HEK293 (cell line): ENCODE results near the gene TBC1D8.

Experiments used
- CTCF ChIA-PET: fragments of 350-600 bp; formaldehyde crosslinking; extraction: SDS; loops from one replicate; lab custom pipeline; 2021; ENCODE audit warnings: antibody characterized with exemption; lab: Yijun Ruan, JAX
- POLR2A ChIA-PET: fragments of 300-600 bp; formaldehyde crosslinking; extraction: SDS; loops from one replicate; lab custom pipeline; 2020; ENCODE audit warnings: antibody characterized with exemption, inconsistent platforms; lab: Yijun Ruan, JAX
- H3K27ac ChIP-seq: fragments of 200-500 bp; sonication (Bioruptor generic); 2 replicates; pipeline ENCODE4 v1.5.1; 2014; ENCODE audit warnings: low read depth, low read length, control low read depth, inconsistent platforms; ENCODE audit errors: extremely low read depth
- H3K36me3 ChIP-seq, 2 experiments: fragments of 200-500 bp in 1 of 2; sonication (Bioruptor generic) in 1 of 2; 1 replicate in 1 of 2; 2 replicates in 1 of 2; pipeline ENCODE4 v1.5.1; 2014 to 2017; ENCODE audit warnings: inconsistent platforms in 2 of 2, low read length in 2 of 2; ENCODE audit not compliant: control insufficient read depth in 2 of 2, insufficient read depth in 1 of 2
- H3K4me1 ChIP-seq: fragments of 200-500 bp; sonication (Bioruptor generic); 2 replicates; pipeline ENCODE4 v1.5.1; 2014; ENCODE audit warnings: mild to moderate bottlenecking, low read length, inconsistent platforms; ENCODE audit not compliant: control insufficient read depth, insufficient read depth
- H3K4me3 ChIP-seq: 2 replicates; pipeline ENCODE4 v1.5.1; 2011; ENCODE audit warnings: low read depth, mild to moderate bottlenecking, control low read depth, low read length, moderate library complexity
- H3K9me3 ChIP-seq: fragments of 200-500 bp; sonication (Bioruptor generic); 2 replicates; pipeline ENCODE4 v1.5.1; 2014; ENCODE audit warnings: low read depth, low read length, inconsistent platforms; ENCODE audit not compliant: control insufficient read depth, insufficient read depth
- HOXA7 ChIP-seq: sonication (generic); formaldehyde crosslinking; IDR thresholded peaks from 2 replicates; pipeline ENCODE4 v1.8.1; 2022; ENCODE audit warnings: missing genetic modification reagents, borderline replicate concordance
- KLF7 ChIP-seq: fragments of 450-650 bp; formaldehyde crosslinking; IDR thresholded peaks from 2 replicates; pipeline ENCODE4 v1.5.1; 2016; ENCODE audit warnings: missing biosample characterization, missing genetic modification characterization, borderline replicate concordance
- MEIS1 ChIP-seq: sonication (generic); formaldehyde crosslinking; IDR thresholded peaks from 2 replicates; pipeline ENCODE4 v1.8.1; 2022; ENCODE audit warnings: missing genetic modification reagents, mild to moderate bottlenecking, borderline replicate concordance
- ZNF175 ChIP-seq: fragments of 450-650 bp; formaldehyde crosslinking; IDR thresholded peaks from 2 replicates; pipeline ENCODE4 v1.5.1; 2016; ENCODE audit warnings: missing biosample characterization, missing genetic modification characterization
- ZNF354C ChIP-seq: fragments of 450-650 bp; formaldehyde crosslinking; IDR thresholded peaks from 2 replicates; pipeline ENCODE4 v1.5.1; 2016; ENCODE audit warnings: missing biosample characterization, missing genetic modification characterization, low read depth, borderline replicate concordance
- ZNF529 ChIP-seq: fragments of 450-650 bp; formaldehyde crosslinking; IDR thresholded peaks from 2 replicates; pipeline ENCODE4 v1.5.1; 2017; ENCODE audit warnings: missing genetic modification characterization, missing biosample characterization; ENCODE audit not compliant: insufficient replicate concordance
- ZNF585B ChIP-seq: fragments of 450-650 bp; formaldehyde crosslinking; IDR thresholded peaks from 2 replicates; pipeline ENCODE4 v1.5.1; 2016; ENCODE audit warnings: missing biosample characterization, missing genetic modification characterization
- ZNF76 ChIP-seq: fragments of 450-650 bp; formaldehyde crosslinking; IDR thresholded peaks from 2 replicates; pipeline ENCODE4; 2016; ENCODE audit warnings: low read depth, missing biosample characterization, missing genetic modification characterization, borderline replicate concordance
- TF ChIP-seq, protein P1 (sequence below): fragments of 450-650 bp; formaldehyde crosslinking; conservative IDR thresholded peaks from 2 replicates; pipeline ENCODE4 v1.5.1; 2016; ENCODE audit warnings: low read depth, missing biosample characterization, missing genetic modification characterization
- TF ChIP-seq, protein P2 (sequence below): fragments of 450-650 bp; formaldehyde crosslinking; IDR thresholded peaks from 2 replicates; pipeline ENCODE4 v1.5.1; 2016; ENCODE audit warnings: missing biosample characterization, missing genetic modification characterization
- TF ChIP-seq, protein P3 (sequence below): fragments of 450-650 bp; formaldehyde crosslinking; IDR thresholded peaks from 2 replicates; pipeline ENCODE4 v1.5.1; 2016; ENCODE audit warnings: missing biosample characterization, missing genetic modification characterization
- TF ChIP-seq, protein P4 (sequence below): fragments of 450-650 bp; formaldehyde crosslinking; IDR thresholded peaks from 2 replicates; pipeline ENCODE4 v1.5.1; 2016; ENCODE audit warnings: missing biosample characterization, missing genetic modification characterization
- TF ChIP-seq, protein P5 (sequence below): fragments of 450-650 bp; formaldehyde crosslinking; optimal IDR thresholded peaks from 2 replicates; pipeline ENCODE3; 2016; ENCODE audit warnings: missing biosample characterization, mild to moderate bottlenecking, missing genetic modification characterization
- TF ChIP-seq, protein P6 (sequence below): fragments of 450-650 bp; formaldehyde crosslinking; IDR thresholded peaks from 2 replicates; pipeline ENCODE4 v1.5.0; 2017; ENCODE audit warnings: missing biosample characterization, missing genetic modification characterization, borderline replicate concordance

Gene TBC1D8

DNA sequence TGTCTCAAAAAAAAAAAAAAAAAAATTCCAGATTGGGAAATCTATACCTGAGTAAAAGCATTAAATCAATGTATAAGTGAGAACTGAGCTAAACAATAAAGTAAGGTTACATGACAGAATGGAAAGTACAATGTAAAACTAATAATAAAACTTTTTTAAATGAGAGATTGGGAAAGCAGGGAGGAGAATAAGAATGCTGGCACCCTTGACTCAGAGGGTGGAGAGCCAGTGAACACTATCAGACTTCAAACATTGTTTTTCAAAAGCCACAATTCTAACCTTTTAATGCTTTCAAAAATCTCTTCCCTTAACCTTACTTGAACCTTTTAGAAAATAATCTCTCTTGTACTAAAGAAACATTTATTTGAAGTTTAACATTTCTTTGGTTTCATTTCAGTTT, 63.5 kb downstream of the TBC1D8 start (continued):
- TF ChIP-seq, protein P1, sequence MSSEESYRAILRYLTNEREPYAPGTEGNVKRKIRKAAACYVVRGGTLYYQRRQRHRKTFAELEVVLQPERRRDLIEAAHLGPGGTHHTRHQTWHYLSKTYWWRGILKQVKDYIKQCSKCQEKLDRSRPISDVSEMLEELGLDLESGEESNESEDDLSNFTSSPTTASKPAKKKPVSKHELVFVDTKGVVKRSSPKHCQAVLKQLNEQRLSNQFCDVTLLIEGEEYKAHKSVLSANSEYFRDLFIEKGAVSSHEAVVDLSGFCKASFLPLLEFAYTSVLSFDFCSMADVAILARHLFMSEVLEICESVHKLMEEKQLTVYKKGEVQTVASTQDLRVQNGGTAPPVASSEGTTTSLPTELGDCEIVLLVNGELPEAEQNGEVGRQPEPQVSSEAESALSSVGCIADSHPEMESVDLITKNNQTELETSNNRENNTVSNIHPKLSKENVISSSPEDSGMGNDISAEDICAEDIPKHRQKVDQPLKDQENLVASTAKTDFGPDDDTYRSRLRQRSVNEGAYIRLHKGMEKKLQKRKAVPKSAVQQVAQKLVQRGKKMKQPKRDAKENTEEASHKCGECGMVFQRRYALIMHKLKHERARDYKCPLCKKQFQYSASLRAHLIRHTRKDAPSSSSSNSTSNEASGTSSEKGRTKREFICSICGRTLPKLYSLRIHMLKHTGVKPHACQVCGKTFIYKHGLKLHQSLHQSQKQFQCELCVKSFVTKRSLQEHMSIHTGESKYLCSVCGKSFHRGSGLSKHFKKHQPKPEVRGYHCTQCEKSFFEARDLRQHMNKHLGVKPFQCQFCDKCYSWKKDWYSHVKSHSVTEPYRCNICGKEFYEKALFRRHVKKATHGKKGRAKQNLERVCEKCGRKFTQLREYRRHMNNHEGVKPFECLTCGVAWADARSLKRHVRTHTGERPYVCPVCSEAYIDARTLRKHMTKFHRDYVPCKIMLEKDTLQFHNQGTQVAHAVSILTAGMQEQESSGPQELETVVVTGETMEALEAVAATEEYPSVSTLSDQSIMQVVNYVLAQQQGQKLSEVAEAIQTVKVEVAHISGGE (tag by site-specific recombination) = no peak

DNA sequence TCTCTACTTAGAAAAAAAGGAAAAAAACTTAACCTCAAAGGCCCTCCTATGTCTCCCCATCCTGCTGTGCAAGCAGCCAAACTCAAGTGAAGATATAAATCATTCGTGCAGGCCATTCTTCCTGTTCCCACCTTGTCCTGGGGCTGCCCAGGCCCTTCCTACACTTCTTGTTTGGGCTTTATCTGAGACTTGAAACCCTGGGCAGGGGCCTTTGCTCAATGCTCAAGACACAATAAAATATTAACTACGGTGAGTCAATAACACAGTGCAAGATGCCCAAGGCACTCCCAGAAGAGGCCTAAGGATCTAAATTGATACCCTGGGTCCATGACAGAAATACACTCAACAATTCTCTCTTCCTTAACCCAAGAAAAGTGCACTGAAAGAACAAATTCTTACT, 67.6 kb downstream of the TBC1D8 start:
- CTCF ChIA-PET = interaction anchor here (0.7 kb wide), 1 partner anchor 119 kb away, joined by 5 read pairs; no protein-coding TSS in a partner anchor
- POLR2A ChIA-PET = no interaction called here
- no peak overlapping the region for H3K4me3 ChIP-seq
- H3K9me3 ChIP-seq = no peaks in the 10 kb centered on the region
- no peaks in the 10 kb centered on the region for H3K36me3 ChIP-seq
- H3K4me1 ChIP-seq = no peaks in the 10 kb centered on the region
- TF ChIP-seq ZNF76 (tag by site-specific recombination) (no peak), MEIS1 (no peak)
- no peak overlapping the region for H3K27ac ChIP-seq

DNA sequence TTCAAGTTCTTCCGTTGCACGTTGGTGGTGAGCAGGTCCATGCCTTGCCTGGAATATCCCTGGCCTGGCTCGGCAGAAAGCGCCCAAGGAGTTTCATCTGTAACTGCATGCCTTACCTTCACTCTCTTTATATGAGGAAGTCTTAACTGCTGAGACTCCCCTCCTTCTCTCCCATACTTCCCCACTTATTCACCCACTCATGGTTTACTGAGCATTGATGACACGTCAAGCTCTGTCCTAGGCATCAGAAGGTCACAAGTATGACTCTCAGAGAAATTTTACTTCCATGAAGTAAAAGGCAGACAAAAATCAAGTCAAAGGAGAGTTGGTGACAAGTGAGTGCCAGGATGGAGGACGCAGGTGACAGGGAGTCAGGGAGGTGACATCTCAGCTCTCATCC, 68.2 kb downstream of the TBC1D8 start:
- TF ChIP-seq, protein P2, sequence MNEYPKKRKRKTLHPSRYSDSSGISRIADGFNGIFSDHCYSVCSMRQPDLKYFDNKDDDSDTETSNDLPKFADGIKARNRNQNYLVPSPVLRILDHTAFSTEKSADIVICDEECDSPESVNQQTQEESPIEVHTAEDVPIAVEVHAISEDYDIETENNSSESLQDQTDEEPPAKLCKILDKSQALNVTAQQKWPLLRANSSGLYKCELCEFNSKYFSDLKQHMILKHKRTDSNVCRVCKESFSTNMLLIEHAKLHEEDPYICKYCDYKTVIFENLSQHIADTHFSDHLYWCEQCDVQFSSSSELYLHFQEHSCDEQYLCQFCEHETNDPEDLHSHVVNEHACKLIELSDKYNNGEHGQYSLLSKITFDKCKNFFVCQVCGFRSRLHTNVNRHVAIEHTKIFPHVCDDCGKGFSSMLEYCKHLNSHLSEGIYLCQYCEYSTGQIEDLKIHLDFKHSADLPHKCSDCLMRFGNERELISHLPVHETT (tag by site-specific recombination) = no peak
- TF ChIP-seq ZNF175 (tag by site-specific recombination) (no peak), ZNF529 (tag by site-specific recombination) (no peak), ZNF354C (tag by site-specific recombination) (no peak), HOXA7 (CRISPR knock-in tag) (no peak), ZNF585B (tag by site-specific recombination) (no peak), KLF7 (tag by site-specific recombination) (no peak)
- TF ChIP-seq, protein P3, sequence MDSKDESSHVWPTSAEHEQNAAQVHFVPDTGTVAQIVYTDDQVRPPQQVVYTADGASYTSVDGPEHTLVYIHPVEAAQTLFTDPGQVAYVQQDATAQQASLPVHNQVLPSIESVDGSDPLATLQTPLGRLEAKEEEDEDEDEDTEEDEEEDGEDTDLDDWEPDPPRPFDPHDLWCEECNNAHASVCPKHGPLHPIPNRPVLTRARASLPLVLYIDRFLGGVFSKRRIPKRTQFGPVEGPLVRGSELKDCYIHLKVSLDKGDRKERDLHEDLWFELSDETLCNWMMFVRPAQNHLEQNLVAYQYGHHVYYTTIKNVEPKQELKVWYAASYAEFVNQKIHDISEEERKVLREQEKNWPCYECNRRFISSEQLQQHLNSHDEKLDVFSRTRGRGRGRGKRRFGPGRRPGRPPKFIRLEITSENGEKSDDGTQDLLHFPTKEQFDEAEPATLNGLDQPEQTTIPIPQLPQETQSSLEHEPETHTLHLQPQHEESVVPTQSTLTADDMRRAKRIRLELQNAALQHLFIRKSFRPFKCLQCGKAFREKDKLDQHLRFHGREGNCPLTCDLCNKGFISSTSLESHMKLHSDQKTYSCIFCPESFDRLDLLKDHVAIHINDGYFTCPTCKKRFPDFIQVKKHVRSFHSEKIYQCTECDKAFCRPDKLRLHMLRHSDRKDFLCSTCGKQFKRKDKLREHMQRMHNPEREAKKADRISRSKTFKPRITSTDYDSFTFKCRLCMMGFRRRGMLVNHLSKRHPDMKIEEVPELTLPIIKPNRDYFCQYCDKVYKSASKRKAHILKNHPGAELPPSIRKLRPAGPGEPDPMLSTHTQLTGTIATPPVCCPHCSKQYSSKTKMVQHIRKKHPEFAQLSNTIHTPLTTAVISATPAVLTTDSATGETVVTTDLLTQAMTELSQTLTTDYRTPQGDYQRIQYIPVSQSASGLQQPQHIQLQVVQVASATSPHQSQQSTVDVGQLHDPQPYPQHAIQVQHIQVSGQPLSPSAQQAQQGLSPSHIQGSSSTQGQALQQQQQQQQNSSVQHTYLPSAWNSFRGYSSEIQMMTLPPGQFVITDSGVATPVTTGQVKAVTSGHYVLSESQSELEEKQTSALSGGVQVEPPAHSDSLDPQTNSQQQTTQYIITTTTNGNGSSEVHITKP (tag by site-specific recombination) = no peak
- TF ChIP-seq, protein P4, sequence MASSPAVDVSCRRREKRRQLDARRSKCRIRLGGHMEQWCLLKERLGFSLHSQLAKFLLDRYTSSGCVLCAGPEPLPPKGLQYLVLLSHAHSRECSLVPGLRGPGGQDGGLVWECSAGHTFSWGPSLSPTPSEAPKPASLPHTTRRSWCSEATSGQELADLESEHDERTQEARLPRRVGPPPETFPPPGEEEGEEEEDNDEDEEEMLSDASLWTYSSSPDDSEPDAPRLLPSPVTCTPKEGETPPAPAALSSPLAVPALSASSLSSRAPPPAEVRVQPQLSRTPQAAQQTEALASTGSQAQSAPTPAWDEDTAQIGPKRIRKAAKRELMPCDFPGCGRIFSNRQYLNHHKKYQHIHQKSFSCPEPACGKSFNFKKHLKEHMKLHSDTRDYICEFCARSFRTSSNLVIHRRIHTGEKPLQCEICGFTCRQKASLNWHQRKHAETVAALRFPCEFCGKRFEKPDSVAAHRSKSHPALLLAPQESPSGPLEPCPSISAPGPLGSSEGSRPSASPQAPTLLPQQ (tag by site-specific recombination) = no peak
- TF ChIP-seq, protein P5, sequence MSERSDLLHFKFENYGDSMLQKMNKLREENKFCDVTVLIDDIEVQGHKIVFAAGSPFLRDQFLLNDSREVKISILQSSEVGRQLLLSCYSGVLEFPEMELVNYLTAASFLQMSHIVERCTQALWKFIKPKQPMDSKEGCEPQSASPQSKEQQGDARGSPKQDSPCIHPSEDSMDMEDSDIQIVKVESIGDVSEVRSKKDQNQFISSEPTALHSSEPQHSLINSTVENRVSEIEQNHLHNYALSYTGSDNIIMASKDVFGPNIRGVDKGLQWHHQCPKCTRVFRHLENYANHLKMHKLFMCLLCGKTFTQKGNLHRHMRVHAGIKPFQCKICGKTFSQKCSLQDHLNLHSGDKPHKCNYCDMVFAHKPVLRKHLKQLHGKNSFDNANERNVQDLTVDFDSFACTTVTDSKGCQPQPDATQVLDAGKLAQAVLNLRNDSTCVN (tag by site-specific recombination) = no peak
- TF ChIP-seq, protein P6, sequence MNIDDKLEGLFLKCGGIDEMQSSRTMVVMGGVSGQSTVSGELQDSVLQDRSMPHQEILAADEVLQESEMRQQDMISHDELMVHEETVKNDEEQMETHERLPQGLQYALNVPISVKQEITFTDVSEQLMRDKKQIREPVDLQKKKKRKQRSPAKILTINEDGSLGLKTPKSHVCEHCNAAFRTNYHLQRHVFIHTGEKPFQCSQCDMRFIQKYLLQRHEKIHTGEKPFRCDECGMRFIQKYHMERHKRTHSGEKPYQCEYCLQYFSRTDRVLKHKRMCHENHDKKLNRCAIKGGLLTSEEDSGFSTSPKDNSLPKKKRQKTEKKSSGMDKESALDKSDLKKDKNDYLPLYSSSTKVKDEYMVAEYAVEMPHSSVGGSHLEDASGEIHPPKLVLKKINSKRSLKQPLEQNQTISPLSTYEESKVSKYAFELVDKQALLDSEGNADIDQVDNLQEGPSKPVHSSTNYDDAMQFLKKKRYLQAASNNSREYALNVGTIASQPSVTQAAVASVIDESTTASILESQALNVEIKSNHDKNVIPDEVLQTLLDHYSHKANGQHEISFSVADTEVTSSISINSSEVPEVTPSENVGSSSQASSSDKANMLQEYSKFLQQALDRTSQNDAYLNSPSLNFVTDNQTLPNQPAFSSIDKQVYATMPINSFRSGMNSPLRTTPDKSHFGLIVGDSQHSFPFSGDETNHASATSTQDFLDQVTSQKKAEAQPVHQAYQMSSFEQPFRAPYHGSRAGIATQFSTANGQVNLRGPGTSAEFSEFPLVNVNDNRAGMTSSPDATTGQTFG (tag by site-specific recombination) = no peak
- POLR2A ChIA-PET = no interaction called here
- CTCF ChIA-PET = interaction anchor here (0.7 kb wide), 1 partner anchor 118 kb away, joined by 5 read pairs; no protein-coding TSS in a partner anchor
- Histone ChIP-seq H3K9me3 (no peaks in the 10 kb centered on the region), H3K4me1 (no peaks in the 10 kb centered on the region), H3K36me3 (no peaks in the 10 kb centered on the region), H3K4me3 (no peak overlapping the region), H3K27ac (no peak overlapping the region)
